Ovary (tissue), 3 donors: ENCODE data around the gene GLCCI1.

Source experiments
- CTCF ChIP-seq, 3 donors: fragments of 450-650 bp in 2 of 3; fragments of 200-600 bp in 1 of 3; IDR thresholded peaks; one replicate each; pipeline versions ENCODE4 v1.5.1 to v1.8.0; 2016 to 2022; ENCODE audit warnings: antibody characterized with exemption in 3 of 3, mild to moderate bottlenecking in 1 of 3
- EP300 ChIP-seq: sonication (generic); formaldehyde crosslinking; IDR thresholded peaks from one replicate; pipeline ENCODE4 v1.6.1; 2017; ENCODE audit warnings: antibody characterized with exemption
- POLR2A ChIP-seq: fragments of 450-650 bp; IDR thresholded peaks from one replicate; pipeline ENCODE4 v1.6.1; 2017; ENCODE audit warnings: antibody characterized with exemption, mild to moderate bottlenecking, moderate library complexity
- donor health status: DM: no; HTN: no; CAD: no.

- TF ChIP-seq CTCF (IDR thresholded peaks at IDR 0.05) (no peak), POLR2A (no peak), EP300 (no peak)
Observed at GRCh38 chr7:8051998-8052397, 83.4 kb downstream of the GLCCI1 start.
